Stromal cell of bone marrow (primary cell): ENCODE results near the gene TRPV4.
A peak's percentile ranks its signal among the peaks of the same experiment; 100 is the strongest.
"Not testable (repeated sequence)": the region's sequence is repeated elsewhere in the genome, so short reads cannot be mapped to it uniquely, and the experiment has no call there.

Experiments used
- DNase-seq: peaks from one replicate; pipeline ENCODE4 v3.0.0-alpha.2; 2012; ENCODE audit warnings: low read depth

TRPV4 gene

DNA sequence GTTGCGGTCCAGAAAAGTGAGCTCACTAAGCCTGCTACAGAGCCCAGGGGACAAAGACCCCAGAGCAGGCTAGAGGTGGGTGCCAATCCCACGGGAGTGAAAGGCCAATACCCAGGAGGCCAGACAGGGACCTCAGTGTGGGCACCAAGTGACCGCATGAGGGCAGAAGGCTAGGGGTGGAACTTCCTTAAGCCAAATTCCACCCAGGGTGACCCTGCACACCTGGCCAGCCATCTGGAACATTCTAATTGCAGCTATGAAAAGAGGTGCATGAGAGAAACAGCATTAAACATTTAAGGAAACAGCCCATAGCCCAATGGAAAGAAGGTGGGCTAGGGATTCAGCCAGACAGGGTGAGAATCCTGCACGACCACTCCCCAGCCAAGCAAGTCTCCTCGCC lies 27.8 kb upstream of the TRPV4 start:
- no peak for DNase-seq

GRCh38 chr12:109858764-109859163 lies 25.6 kb upstream of the TRPV4 start:
- DNase-seq: no peak

DNA sequence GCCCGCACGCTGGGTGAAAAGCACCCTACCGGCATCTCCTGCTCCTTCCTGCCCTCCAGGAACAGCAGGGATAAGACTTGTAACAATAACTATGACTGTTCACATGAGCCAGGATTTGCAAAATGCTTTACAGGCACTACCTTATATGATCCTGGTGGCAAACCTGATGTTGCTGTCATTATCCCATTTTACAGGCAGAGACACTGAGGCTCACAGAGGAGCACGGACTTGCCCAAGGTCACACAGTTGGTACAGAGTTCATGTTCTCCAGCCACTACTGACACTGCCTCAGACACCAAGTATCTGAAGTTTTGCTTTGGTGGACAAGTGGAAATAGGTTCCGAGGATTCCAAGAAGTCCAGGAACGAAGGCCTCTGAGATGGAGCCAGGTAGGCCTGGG lies 24.5 kb upstream of the TRPV4 start:
- no peak for DNase-seq

- no peak for DNase-seq
These were observed 22.2 kb upstream of the TRPV4 start for GRCh38 chr12:109855377-109855776.

DNA sequence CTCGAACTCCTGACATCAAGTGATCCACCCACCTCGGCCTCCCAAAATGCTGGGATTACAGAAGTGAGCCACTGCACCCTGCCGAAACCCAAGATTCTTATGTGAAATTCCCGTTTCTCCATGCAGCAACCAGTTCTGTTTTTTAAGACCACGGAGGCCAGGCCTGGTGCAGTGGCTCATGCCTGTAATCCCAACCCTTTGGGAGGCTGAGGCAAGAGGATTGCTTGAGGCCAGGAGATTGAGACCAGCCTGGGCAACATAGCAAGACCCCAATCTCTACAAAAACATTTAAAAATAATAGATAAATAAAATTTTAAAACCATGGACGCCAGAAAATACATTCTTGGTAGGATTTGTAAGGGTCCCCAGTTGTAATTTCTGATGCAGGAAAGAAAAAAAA lies 17.3 kb upstream of the TRPV4 start:
- DNase-seq: not testable (repeated sequence)

DNA sequence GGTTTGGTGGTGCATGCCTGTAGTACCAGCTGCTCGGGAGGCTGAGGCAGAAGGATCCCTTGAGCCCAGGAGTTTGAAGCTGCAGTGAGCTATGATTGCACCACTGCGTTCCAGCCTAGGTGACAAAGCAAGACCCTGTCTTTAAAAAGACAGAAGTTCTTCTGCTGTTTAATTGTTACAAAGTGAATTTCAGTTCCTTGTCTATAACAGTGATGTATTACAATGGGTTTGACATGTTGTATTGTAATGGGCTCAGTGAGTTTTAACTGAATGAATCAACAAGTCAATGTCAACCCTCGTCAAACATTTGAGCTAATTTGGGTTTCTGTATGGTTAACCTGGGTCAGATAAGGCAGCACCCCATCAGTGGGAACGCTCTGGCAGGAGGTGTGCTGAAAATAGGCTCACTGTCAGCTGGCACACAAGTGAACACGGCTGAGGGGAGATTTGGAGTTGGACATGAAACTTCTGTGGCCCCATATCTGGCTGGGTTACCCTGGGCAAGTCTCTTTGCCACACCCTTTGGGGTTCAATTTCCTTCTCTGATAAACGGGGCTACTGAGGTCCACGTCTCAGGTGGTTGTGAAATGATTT lies 14.0 kb upstream of the TRPV4 start:
- no peak for DNase-seq

DNA sequence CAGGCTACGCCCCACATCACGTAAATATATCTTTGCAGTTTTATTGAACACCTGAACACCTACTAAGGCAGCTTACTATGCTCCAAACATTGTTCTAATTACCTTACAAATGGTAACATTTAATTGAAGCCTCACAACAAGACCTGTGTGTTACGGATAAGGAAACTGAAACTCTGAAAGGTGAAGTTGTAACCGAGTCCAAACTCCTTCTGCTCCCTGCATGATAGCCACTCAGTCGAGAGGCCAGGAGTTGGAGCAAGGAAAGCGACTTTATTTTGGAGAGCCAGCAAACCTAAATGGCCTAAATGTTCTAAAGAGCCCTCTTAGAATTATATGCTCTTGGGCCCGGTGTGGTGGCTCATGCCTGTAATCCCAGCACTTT lies 12.6 kb upstream of the TRPV4 start:
- no peak for DNase-seq

DNA sequence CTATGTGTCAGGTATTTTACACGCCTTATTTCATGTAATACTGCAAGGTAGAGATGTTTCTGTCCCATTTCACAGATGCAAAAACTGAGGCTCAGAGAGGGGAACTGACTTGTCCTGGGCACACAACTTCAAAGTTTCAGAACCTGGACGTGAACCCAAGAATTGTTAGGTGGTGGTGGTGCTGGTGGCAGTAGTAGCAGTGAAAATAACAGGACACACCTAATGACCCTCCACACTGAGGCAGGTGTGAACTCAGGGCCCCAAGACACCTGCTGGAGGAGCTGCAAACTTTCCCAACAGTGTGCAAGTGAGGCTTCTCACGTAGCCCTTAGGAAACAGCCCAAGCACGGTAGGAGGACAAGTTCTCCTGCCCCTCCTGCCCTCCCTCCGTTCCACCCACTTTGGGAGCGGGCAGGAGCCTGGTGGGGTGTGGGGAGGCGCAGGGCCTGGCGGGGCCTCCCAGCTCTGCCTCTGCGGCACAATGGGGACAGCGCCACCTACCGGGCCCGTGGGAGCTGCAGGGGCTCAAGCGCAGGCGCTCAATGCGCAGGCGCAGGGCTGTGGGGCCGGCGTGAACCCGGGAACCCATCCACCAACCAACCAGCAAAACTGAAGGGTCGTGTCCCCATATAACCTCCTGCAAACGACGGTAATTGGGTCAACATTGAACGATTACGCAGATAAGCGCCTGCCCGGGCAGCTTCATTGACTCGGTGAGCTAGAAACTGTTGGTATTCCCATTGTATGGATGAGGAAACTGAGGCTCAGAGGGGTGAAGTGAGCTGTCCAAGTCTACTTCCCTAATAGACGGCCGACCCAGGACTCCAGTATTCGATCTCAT lies 12.0 kb upstream of the TRPV4 start:
- peak; percentile 50 for DNase-seq

DNA sequence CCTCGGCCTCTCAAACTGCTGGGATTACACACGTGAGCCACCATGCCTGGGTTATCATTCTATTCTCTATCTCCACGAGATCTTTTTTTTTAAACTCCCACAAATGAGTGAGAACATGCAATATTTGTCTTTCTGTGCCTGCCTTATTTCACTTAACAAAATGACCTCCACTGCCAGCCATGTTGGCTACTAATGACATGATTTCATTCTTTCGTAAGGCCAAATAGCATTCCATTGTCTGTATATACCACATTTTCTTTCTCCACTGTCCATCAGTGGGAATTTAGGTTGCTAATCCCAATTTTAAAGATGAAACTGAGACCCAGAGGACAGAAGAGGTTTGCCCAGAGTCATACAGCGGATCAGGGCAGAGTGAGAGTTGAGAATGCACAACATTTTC lies 10.9 kb upstream of the TRPV4 start:
- no peak for DNase-seq

DNA sequence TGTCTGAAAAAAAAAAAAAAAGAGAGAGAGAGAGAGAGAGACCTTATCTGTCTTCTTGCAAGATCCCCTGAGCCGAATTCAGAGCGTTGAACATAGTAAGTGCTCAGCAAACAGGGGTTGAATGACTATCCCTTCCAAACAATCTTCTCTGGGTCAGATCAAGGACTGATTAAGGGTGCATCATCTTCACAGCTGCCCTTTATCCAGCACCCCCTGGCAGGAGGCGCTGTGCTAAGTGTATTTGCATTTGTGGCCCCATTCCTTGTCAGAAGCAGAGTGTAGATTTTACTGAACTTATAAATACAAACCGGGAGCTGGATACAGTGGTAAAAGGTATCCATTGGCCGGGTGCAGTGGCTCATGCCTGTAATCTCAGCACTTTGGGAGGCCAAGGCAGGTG lies 8.8 kb upstream of the TRPV4 start:
- no peak for DNase-seq

DNA sequence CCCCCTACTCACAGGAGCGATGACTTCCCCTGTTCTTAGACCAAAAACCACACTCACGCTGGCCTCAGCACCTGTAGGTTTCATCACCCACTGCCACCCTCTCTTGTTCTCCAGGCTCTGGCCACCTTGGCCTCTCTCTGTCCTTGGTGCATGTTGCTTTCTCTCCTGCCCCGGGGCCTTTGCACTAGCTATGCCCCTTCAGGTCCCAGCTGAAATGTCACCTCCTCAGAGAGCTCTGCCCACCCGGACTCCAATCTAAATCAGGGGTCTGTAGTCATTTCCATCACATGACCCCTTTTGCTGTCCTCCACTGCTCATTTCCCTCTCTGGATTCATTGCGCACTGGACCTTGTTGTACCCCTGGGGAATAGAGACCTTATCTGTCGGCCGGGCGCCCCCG lies 8.2 kb upstream of the TRPV4 start:
- no peak for DNase-seq

GRCh38 chr12:109840305-109841074 lies 7.3 kb upstream of the TRPV4 start:
- DNase-seq: no peak

DNA sequence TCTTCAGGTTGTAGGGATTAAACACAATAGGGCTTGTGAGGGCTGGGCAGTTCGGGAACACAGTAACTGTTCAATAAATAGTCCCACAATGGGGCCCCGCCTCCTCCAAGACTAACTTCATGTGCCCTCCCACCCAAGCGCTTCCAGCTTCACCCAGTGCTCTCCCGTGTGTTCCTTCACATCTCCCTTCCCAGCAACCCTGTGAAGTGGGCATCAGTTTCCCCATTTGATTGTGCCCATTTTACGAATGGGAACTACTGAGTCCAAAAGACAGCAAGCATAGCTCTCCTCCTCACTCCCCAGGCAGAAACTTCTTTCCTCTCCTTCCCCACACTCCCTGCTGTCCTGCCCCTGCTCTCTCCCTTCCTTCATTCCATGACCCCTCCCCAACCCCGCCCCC lies 6.2 kb upstream of the TRPV4 start:
- DNase-seq: no peak

DNA sequence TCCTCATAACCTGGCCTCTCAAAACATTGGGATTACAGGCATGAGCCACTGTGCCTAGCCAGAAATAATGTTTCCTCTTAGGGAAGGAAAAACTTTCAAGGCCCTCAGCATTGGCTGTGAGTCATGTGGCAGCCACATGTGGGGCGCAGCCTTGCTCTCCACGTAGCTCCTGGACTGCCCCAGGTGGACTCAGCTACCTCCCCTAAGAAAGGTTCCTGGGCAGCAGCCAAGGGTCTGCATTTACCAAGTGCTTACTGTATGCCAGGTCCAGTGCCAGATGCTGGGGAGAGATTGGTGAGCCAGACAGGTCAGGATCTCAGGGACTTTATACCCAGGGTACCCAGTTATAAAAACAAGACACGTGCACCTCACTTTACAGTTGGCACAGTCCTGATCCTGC lies 3.7 kb upstream of the TRPV4 start:
- no peak for DNase-seq

DNA sequence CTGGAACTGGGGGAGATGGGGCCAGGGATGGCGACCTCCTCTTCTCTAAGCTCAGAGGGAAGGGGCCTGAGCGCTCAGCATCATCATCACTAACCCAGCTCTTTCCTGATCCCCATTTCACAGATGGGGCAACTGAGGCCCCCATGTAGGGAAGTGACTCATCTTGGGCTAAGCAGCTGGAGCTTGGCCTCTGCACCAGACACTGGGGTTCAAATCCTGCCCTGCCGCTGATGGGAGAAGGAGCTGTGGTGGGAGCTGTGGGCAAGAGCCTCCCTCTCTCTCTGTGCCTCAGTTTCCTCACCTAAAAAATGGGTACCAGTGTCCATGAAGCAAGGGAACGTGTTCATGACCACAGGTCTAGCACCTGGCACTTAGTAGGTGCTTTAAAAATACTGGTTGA lies 2.6 kb upstream of the TRPV4 start:
- DNase-seq: no peak

DNA sequence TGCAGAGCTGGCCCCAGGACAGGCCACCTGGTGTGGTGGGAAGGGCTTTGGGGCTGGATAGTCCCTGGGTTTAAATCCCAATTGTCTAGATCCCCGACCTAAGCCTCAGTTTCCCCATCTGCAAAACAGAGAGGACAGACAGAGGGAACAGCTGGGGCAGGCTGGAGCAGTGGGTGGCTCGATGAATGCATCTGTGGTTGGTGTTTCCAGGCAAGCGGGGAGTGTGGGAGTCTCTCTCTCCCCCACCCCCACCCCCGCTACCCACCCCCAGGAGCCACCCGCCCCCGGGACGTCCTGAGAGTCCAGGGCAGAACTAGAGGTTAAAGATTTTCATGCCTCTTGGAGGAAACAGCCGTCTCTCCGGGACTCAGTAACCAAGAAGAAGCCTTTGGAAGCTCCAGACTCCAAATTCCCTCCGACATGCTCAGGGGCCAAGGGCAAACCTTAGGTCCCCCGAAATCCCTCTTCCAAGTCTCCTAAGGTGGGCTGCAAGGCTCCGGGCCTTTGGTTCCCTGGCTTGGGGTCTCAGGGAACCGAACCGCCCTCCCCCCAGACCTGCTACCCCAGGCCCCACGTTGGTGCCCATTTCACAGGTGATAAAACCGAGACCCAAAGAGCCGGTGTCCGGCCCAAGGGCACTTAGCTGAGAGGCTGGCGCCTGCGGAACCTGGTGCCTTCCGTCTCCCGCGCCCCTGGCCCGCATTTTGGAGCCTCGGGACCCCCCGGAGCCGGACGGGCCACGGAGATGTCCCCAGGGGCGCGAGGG lies 474 bp downstream of the TRPV4 start:
- no peak for DNase-seq

DNA sequence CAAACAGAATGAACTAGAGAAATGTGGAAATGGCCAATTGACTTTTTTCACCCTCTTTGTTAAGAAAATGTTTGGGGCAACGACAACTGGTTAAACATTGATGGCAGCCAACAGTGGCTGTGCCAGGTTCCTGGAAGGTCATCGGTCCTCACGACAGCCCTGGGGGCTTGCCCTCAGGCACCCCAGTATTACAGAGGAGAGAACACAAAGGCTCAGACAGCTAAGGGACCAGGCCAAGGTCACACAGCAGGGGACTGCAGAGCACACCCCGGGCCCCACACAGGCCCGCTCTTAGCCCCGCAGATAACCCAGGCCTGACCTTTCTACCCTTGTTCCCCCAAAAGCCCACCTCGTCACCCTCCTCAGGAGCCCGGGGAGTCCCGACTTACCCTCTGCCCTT lies 1.3 kb downstream of the TRPV4 start:
- DNase-seq: no peak

- no peak for DNase-seq
These were observed 1.8 kb downstream of the TRPV4 start for GRCh38 chr12:109831365-109831764.

DNA sequence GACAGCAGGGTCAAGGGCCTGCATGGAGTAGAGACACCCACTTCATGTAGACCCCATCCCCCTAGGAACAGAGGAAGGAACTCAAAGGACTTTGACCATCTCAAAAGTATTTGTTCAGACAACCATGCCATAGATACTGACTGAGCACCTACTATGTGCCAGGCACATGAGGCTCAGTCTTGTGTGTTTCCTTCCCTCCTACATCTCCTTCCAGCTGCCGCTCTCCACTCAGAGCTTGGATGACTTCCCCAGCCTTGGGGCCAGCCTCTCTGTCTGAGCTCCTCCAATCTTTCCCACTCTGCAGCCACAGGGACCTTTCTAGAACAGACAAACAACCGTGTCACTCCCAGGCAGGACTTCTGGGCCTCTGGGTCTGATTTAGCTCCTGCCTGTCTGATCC lies 2.5 kb downstream of the TRPV4 start:
- DNase-seq: no peak

DNA sequence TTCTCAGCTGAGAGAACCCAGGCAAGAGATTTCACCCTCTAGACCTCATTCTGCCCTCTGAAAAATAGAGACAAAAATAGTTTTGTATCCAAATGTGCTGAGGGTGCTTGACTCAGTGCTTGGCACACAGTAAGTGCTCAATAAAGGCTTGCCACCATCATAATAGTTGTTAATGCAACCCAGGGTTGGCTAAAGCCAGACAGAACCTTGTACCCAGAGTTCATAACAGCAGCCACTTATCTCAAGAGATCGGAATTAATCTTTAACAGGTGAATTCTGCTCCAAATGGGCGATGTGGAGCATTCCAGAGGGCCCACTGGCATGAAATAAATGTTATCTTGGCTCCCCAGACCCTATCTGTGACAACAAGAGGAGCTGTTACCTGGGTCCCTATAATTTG lies 2.9 kb downstream of the TRPV4 start:
- no peak for DNase-seq

DNA sequence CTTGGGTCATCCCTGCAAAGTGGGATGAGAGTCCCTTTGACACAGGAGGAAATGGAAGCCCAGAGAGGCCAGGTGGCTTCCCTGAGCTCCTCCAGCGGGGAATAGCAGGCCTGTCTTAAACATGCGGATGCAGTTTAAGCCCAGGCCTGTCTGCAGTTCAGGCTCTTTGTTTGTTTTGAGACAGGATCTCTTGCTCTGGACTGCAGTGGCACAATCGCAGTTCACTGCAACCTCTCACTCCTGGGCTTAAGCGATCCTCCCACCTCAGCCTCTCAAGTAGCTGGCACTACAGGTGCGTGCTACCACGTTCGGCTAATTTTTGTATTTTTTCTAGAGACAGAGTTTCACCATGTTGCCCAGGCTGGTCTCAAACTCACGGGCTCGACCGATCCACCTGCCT lies 3.5 kb downstream of the TRPV4 start:
- DNase-seq: no peak

GRCh38 chr12:109828754-109829511 lies 4.3 kb downstream of the TRPV4 start:
- DNase-seq: no peak
